NOMO-1 (cell line): Measurements from ENCODE around the gene TMEM253.

ENCODE experiments used
- DNase-seq, 2 experiments: peaks; one replicate each; lab custom pipeline; 2025; ENCODE audit not compliant: unreplicated experiment in 2 of 2; lab: John Stamatoyannopoulos, UW

TMEM253 gene

GRCh38 chr14:21089877-21090193, 11.0 kb upstream of the TMEM253 start:
- no peak for DNase-seq

DNA sequence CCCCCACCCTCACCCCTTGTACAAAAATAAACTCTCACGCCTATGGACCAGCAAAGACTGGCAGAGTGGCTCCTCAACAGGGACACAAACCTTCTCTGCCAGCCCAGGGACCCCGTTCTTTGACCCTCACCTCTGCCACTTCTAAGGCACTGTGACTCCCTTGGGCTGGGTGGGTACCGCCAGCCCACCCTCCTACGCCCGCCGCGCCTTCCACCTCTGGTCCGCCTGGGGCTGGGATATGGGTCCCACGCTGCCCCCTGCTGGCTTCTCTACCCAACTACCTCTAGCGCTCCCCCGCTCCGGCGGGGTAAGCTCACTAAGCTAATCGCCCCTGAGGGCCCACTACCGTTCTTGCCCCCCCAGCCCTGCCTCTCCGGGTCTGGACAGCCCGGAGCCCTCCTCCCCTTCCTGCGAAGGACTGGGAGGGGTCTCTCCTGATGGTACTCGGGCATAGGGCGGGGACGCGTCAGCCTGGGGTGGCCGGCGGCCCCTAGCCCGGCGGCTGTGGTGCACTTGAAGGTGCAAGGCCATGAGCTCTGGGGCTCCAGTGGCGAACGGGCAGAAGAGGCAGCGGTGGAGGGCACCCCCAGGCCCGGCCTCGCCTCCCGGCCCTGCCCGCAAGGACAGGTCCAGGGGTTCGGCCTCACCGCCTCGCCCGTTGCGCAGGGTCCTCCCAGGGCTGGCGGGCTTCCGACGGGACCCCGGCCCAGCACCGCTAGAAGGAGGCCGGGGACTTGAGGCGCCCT, 10.5 kb upstream of the TMEM253 start:
- DNase-seq = peak in 1 of 2 experiments; percentile 4

DNA sequence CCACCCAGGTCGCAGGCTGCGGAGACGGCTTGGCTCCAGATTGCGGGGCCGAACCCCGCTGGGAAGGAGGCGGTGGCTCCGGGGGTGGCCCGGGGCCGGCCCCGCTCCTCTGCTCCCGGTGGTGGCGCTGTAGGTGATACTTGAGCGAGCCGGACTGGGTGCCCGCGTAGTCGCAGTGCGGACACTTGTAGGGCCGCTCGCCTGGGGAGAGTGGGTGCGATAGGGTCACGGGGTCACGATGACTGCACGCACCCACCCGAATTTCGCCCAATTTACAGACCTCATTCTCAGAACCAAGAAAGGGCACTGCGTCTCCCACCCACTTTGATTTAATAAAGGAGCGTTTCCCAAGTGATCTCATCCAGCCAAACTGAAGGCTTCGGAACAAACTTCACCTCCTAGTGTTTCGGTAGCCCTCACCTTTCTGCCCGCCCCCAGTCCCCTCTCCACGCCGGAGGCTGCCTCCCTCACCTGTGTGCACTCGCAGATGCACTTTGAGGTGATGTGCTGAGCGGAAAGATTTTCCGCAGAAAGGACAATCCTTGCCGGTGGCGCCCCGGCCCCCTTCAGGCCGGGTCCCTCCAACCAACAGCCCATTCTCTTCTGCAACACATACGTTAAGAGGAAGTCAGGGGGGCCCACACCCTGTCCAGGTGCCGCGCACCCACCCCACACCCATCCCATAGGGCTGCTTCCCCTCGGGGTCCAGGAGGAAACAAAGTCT, 9.8 kb upstream of the TMEM253 start:
- no peak for DNase-seq

GRCh38 chr14:21091821-21092272, 9.0 kb upstream of the TMEM253 start:
- no peak for DNase-seq

- peak; percentile 35 to 75 for DNase-seq
Measured at GRCh38 chr14:21092273-21093011, 8.4 kb upstream of the TMEM253 start.

- no peak for DNase-seq
Measured at GRCh38 chr14:21093018-21093417, 7.8 kb upstream of the TMEM253 start.

DNA sequence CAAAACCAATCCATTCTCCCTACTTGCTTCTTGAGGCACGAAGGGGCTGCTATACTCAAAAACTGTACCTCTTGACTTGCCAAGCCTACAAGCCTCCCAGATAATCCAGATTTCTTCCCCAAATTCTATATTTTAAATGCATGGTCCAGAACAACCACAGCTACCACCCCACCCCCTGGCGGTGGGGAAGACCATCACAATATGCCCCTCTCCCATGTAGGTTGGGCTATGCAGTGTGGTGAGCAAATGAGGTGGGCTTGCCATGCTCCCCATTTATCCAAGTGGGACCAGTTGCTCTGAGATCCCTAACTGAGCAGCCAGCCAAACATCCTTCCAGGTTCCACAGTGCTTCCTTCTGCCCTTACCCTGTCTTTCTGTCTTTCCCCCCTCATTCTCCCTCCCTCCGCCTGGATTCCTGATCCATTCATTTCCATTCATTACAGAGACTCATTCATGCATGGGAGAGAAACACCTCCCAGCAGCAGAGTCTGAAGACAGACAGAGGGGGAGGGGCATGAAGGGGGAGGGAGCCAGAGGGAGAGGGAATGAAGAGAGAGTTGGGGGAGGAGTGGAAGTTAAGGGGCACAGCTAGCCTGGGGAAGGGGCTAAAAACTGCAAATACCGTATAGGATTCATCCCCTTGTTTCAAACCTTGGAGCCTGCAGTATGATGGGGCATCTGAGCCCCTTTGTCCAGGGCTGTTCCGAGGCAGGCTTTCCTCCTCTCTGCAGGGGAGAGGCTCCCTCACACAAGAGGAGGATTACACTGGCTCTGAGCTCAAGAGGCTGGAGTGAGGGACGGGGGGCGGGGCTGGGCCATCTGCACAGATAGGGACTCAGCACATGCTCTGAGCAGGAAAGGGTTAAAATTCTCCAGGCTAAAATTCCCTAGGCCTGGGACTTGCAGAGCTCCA, 6.8 kb upstream of the TMEM253 start:
- DNase-seq = no peak

DNA sequence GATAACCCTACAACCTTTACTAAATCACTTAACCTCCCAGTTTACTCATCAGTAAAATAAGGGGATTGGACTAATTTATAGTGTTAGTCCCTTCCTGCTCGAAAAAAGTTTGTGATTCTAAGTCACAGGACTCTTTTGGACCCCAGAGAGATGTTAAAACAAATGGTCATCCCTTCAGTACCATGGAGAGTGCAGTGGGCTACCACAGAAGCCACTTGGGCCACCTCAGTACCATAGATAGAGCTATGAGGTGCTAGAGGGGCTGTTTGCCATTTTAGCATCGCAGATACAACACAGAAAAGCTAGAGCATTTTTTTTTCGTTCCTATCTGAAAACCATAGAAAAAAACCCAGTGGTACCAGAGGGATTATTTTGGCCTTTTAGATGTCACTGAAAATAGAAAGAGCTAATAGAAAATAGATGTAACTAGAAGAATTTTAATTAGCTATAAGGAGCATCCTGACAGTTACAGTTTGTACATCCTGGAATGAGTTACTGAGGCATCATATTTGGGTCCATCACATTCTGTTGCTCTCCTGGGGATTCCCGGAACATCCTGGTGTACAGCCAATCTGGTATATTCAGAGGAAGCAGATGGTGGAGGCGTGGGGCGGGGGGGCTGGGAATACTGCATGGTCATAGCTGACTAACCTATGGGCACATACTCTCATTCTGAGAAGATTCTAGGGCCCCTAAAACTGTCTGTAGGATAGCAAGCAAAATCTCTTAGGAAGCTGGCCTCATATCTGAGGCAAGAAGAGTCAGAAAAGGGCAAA, 5.2 kb upstream of the TMEM253 start:
- DNase-seq = no peak

- DNase-seq = no peak
Measured at GRCh38 chr14:21096438-21096837, 4.4 kb upstream of the TMEM253 start.

DNA sequence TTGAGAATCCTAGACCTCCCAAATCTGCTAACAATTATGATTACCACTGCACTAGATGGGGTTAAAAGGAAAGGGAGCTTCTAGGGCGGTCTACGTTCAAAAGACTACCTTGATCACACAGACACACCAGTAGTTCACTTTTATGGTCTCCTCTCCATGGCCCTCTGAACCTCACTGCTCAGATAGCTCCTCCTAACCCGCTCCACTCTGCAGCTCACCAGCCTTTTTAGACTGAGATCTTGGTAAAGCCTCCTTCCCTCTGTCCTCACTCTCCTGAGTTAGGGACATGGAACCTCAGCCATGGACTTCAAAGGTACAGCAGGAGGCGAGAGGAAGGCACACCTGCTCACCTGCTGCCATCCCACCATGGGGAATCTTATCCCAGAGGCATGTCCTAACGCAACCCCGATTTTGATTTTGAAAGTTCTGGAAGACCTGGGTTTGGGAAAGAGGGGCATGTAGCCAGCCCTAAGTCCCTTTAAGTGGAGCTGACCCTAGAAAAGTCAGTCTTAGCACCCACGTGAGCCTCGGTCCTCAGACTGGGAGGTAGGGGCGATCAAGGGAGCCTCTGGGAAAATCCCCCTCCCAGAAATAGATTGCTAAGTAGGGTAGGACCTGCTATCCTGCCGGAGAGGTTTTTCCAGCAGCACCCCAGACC, 3.8 kb upstream of the TMEM253 start:
- DNase-seq = no peak

GRCh38 chr14:21097636-21098075, 3.2 kb upstream of the TMEM253 start:
- DNase-seq = no peak

DNA sequence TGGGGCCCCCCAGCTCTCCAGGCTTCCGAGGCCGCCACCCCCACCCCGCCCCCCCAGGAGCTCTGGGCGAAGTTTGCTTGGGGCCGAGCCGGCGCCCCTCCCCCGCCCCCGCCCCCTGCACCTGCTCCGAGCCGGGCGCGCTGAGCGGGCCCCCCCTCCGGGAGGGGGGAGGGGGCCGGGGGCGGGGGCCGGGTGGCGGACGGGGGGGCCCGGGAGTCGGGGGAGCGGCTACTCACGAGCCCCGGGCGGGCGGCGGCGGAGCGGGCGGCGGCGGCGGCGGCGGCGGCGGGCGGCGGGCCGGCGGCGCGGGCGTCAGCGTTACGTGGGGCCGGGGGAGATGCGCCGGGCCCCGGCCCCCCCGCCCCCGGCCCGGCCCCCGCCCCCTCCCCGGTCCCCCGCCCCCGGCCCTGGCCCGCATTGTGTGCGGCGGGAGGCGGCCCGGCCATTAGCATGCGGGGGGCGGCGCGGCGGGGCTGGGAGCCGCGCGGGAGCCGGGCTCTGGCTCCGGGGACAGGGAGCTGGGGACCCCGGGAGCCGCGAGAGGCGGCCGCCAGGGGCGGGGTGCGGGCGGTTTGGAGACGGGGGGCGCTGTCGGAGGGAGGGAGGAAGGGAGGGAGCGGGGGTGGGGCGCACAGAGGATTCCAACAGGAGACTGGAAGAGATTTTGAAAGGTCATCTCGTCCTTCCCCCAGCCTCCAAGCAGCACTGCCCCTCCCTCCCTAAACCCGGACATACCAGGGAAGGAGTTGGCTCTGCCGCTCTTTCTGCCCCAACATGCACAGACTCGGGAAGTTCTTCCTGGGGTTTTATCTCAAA, 2.6 kb upstream of the TMEM253 start, which contains the start of gene ZNF219:
Gene ZNF219 (minus strand): TSS at position 580 of the 816 bp plus-strand sequence. CDS start 5,064 bp downstream, outside the sequence.
- peak in 1 of 2 experiments; percentile 9 for DNase-seq

DNA sequence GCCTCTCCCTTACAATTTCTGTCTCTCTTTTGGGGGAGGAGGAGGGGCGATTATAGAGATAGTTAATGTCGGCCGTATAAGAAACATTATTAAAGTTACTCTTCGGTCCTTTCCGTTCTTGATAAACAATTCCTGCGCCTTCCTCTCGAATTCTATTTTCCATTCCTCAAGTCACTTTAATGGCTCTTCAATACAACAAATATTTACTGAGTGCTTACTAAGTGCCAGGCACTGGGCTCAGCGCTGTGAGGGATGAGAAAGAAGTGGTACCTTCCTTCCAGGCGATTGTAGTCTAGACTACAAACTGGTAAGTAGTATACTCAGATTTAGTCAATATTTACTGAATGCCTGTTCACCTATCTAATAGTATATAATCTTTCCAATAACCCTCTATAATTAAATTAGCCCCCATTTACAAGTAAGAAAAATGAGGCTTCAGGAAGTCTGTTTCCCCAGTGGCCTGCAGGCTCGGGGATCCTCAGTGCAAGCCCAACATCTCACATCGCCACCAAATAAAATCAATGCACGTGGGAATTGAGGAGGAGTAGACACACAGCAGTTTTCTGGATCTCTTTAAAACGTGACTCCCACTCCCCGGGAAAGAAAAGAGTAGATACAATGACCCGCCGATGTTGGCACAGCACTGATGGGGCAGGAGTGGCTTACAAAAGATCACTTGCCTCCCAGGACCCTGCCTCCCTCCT, 1.8 kb upstream of the TMEM253 start:
- DNase-seq = no peak

DNA sequence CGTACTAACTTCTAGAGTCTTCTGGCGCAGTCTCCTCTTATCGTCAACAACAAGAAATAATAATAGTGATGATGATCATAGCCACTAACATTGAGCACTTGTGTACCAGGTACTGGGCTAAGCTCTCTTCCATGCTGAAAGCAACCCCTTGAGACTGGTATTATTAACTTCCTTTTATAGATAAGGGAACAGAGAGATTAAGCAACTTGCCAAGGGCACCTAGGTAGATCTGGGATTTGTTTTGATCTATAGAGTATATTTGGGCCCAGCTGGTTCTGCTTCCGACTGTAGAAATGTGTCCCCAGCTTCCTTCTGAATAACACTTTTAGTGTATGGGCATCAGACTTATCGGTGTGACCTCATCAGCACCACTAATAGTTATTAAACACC, 1.3 kb upstream of the TMEM253 start:
- no peak for DNase-seq

DNA sequence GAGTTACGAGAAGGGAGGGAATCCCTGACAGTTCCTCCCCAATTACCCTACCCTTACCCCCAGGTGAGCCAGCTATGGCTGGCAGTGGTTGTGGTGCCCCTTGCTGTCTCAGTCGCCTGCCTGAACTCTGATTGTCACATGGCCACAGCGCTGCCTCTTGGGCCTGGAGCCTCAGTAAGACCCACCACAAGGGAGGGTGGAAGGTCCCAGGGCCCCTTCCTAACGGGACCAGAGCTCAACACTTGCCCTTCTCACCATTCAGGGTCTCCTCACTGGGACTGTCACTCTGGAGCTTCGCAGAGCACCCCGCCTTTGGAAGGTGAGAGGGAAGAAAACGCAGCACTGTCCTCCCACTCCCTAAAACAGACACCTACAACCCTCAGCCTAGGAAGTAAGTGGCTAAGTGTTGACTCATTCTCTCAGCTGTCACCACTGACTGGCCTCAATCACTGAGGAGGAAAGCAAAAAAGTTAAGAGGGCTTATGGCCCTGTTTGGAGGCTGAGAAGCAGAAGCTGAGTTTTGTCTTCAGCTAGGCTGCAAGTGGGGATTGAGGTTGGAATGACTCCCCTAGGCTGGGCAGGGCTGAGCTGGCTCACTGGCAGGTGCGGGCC, 1.0 kb downstream of the TMEM253 start:
- DNase-seq = no peak

DNA sequence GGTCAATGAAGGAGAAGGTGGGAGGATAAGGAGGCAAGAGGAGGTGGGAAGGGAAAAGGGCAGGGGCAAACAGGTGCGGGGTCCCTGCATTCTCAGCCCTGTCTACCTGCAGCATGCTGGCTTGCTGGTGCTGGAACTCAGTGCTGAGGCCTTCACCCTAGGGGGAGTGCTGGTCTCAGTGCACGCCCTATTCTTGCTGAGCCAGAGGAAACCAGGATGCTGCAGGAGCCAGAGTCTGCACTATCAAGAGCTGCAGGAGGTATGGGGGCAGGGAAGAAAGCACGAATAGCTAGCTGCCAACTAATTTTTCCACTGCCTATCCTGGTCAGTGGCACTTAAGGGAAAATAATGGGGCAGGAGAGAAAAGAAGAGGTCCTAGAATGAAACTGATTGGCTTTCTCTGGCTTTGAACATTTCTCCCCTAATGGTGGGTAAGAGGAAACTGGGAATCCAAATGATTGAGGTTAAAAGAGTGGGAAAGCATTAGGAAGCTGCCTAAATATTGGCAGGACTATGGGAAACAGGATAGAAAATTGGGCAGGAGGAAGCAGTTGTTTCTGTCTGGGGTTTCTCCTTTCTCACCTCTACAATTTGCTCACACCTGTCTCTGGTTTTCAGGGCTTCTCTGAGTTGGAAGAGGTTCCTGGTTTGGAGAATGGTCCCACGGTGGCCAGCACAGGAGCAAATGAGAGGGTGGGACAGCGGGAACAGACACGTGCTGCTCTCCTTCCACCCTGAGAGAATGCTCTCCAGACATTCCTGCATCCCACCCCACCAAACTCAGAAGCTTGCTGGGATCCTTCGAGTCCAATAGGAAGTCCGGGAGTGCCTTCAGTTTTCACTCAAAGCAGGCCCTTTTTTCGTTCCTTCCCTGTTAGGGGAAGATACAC, 1.9 kb downstream of the TMEM253 start:
- no peak for DNase-seq

- DNase-seq = no peak
Measured at GRCh38 chr14:21103411-21103709, 2.5 kb downstream of the TMEM253 start.
